ENCODE measurements around the gene CNKSR2. TPM values are rescaled to one million over a fixed set of nuclear protein-coding genes. Genes with fewer than 3 reads are reported as not detected.

CNKSR2 gene
- total and polyA plus RNA-seq, 2 of the 13 experiments (the other 11 are each of a cell fraction or from before 2014, with no cell fraction given), result not detected

- no peaks in the 10 kb centered on the region; a peak in 1 of 5 replicates for H3K27me3 ChIP-seq (ENCODE audit: control insufficient read depth in 1 of 2, insufficient read depth in 2 of 2, low read length in 2 of 2)
Measured at GRCh38 chrX:21373637-21374162, 518 bp upstream of the CNKSR2 start.

GRCh38 chrX:21374994-21375707 is 933 bp downstream of the CNKSR2 start:
- DNase-seq (ENCODE audit: low spot score) (no peak), FAIRE-seq (no peak), ATAC-seq (no peak)
- POLR2A ChIA-PET, result no interaction called here
- H3K4me3 ChIP-seq (replicated peaks in 1 of 3; ENCODE audit: insufficient read depth in 1 of 3, low read depth in 2 of 3, low read length in 3 of 3), result no peak overlapping the region; a peak in 1 of 6 replicates
- H3K79me2 ChIP-seq (ENCODE audit: insufficient read depth, low read length), result no peaks in the 10 kb centered on the region
- H3K4me1 ChIP-seq (ENCODE audit: insufficient read depth, low read length), result no peaks in the 10 kb centered on the region
- H3K27ac ChIP-seq (ENCODE audit: extremely low read length, insufficient read depth, low read length), result no peak overlapping the region
- BruUV-seq (replicated peaks), result no TSS peak
- intact Hi-C loops (cut with micrococcal nuclease; ENCODE audit: unreplicated experiment), result no loop called here
- no peaks in the 10 kb centered on the region for H3K36me3 ChIP-seq (replicated peaks in 1 of 2; ENCODE audit: control insufficient read depth in 1 of 2, insufficient read depth in 2 of 2, low read length in 2 of 2)
- no peak overlapping the region for H2AFZ ChIP-seq (ENCODE audit: low read length)
- no peaks in the 10 kb centered on the region; a peak in 1 of 5 replicates for H3K27me3 ChIP-seq (ENCODE audit: control insufficient read depth in 1 of 2, insufficient read depth in 2 of 2, low read length in 2 of 2)
- no peaks in the 10 kb centered on the region for H4K20me1 ChIP-seq (ENCODE audit: insufficient read depth, low read length)
- H3K9ac ChIP-seq (ENCODE audit: insufficient read depth, low read depth, low read length), result no peak overlapping the region
- no peak overlapping the region for H3K4me2 ChIP-seq (ENCODE audit: low read depth, low read length)
- CTCF ChIA-PET (ENCODE audit: low intra/inter-chr PET ratio, low total read pairs), result no interaction called here
- H3K9me3 ChIP-seq (ENCODE audit: low read length), result no peaks in the 10 kb centered on the region
- 4% methylated on average over 5 of the region's 46 CpGs for WGBS (ENCODE audit: low lambda C conversion rate)
- in situ Hi-C loops (cut with HindIII; ENCODE audit: extremely low pct_ligation_motif_present, low pct_unique_long_range_greater_than_20kb), result loop anchor here (25.0 kb wide), 1 partner anchor 838 kb away; no protein-coding TSS in a partner anchor
- no peak for TF ChIP-seq ZNF143 (CRISPR knock-in tag; IDR thresholded peaks at IDR 0.05)
- no peak for TF ChIP-seq ZNF816 (CRISPR knock-in tag; IDR thresholded peaks at IDR 0.05; ENCODE audit: borderline replicate concordance)
- TF ChIP-seq KDM5B (CRISPR knock-in tag; IDR thresholded peaks at IDR 0.05; ENCODE audit: borderline replicate concordance), result no peak
- TF ChIP-seq ZNF607 (CRISPR knock-in tag; IDR thresholded peaks at IDR 0.05; ENCODE audit: borderline replicate concordance), result no peak
- TF ChIP-seq, protein P1, sequence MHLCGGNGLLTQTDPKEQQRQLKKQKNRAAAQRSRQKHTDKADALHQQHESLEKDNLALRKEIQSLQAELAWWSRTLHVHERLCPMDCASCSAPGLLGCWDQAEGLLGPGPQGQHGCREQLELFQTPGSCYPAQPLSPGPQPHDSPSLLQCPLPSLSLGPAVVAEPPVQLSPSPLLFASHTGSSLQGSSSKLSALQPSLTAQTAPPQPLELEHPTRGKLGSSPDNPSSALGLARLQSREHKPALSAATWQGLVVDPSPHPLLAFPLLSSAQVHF (CRISPR knock-in tag; IDR thresholded peaks at IDR 0.05), result no peak
- TF ChIP-seq TEAD2 (CRISPR knock-in tag; IDR thresholded peaks at IDR 0.05), result no peak
- TF ChIP-seq ZNF746 (CRISPR knock-in tag; IDR thresholded peaks at IDR 0.05), result no peak
- TF ChIP-seq, protein P2, sequence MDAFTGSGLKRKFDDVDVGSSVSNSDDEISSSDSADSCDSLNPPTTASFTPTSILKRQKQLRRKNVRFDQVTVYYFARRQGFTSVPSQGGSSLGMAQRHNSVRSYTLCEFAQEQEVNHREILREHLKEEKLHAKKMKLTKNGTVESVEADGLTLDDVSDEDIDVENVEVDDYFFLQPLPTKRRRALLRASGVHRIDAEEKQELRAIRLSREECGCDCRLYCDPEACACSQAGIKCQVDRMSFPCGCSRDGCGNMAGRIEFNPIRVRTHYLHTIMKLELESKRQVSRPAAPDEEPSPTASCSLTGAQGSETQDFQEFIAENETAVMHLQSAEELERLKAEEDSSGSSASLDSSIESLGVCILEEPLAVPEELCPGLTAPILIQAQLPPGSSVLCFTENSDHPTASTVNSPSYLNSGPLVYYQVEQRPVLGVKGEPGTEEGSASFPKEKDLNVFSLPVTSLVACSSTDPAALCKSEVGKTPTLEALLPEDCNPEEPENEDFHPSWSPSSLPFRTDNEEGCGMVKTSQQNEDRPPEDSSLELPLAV (CRISPR knock-in tag; conservative IDR thresholded peaks at IDR 0.05; ENCODE audit: low read depth), result no peak
- TF ChIP-seq PCBP1 (IDR thresholded peaks at IDR 0.05; ENCODE audit: borderline replicate concordance, low read depth, low read length), result no peak

More at GRCh38 chrX:21373637-21374162, 518 bp upstream of the CNKSR2 start:
- no peak overlapping the region for H3K4me2 ChIP-seq (ENCODE audit: low read depth, low read length)
- no peaks in the 10 kb centered on the region for H4K20me1 ChIP-seq (ENCODE audit: insufficient read depth, low read length)
- no peak for DNase-seq (ENCODE audit: low spot score)
- ChIA-PET CTCF (ENCODE audit: low intra/inter-chr PET ratio, low total read pairs) (no interaction called here), POLR2A (no interaction called here)
- in situ Hi-C loops (cut with HindIII; ENCODE audit: extremely low pct_ligation_motif_present, low pct_unique_long_range_greater_than_20kb), result loop anchor here (25.0 kb wide), 1 partner anchor 836 kb away; no protein-coding TSS in a partner anchor
- intact Hi-C loops (cut with micrococcal nuclease; ENCODE audit: unreplicated experiment), result no loop called here
- no peaks in the 10 kb centered on the region for H3K79me2 ChIP-seq (ENCODE audit: insufficient read depth, low read length)
- no peak overlapping the region; a peak in 1 of 6 replicates for H3K4me3 ChIP-seq (replicated peaks in 1 of 3; ENCODE audit: insufficient read depth in 1 of 3, low read depth in 2 of 3, low read length in 3 of 3)
- no TSS peak for BruUV-seq (replicated peaks)
- no peak for TF ChIP-seq MXI1 (IDR thresholded peaks at IDR 0.05; ENCODE audit: borderline replicate concordance, low read depth, low read length)
- no peak for TF ChIP-seq ZNF75D (CRISPR knock-in tag; IDR thresholded peaks at IDR 0.05; ENCODE audit: borderline replicate concordance)
- TF ChIP-seq SRF (IDR thresholded peaks at IDR 0.05; ENCODE audit: low read depth, low read length), result no peak
- TF ChIP-seq STAG1 (CRISPR knock-in tag; IDR thresholded peaks at IDR 0.05), result no peak
- TF ChIP-seq ZEB1 (IDR thresholded peaks at IDR 0.05; ENCODE audit: insufficient replicate concordance, low read depth), result no peak
- TF ChIP-seq KLF11 (CRISPR knock-in tag; IDR thresholded peaks at IDR 0.05), result no peak
- no peak for TF ChIP-seq BCL6 (CRISPR knock-in tag; IDR thresholded peaks at IDR 0.05)
- TF ChIP-seq, protein P3, sequence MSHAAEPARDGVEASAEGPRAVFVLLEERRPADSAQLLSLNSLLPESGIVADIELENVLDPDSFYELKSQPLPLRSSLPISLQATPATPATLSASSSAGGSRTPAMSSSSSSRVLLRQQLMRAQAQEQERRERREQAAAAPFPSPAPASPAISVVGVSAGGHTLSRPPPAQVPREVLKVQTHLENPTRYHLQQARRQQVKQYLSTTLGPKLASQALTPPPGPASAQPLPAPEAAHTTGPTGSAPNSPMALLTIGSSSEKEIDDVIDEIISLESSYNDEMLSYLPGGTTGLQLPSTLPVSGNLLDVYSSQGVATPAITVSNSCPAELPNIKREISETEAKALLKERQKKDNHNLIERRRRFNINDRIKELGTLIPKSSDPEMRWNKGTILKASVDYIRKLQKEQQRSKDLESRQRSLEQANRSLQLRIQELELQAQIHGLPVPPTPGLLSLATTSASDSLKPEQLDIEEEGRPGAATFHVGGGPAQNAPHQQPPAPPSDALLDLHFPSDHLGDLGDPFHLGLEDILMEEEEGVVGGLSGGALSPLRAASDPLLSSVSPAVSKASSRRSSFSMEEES (CRISPR knock-in tag; IDR thresholded peaks at IDR 0.05), result no peak
- no peak overlapping the region for H3K9ac ChIP-seq (ENCODE audit: insufficient read depth, low read depth, low read length)
- no peaks in the 10 kb centered on the region for H3K36me3 ChIP-seq (replicated peaks in 1 of 2; ENCODE audit: control insufficient read depth in 1 of 2, insufficient read depth in 2 of 2, low read length in 2 of 2)
- H3K9me3 ChIP-seq (ENCODE audit: low read length), result no peaks in the 10 kb centered on the region
- no peak overlapping the region for H3K27ac ChIP-seq (ENCODE audit: extremely low read length, insufficient read depth, low read length)
- WGBS (ENCODE audit: low lambda C conversion rate), result no CpG with 5 or more reads among the region's 50 CpGs
- no peak for ATAC-seq
- H3K4me1 ChIP-seq (ENCODE audit: insufficient read depth, low read length), result no peaks in the 10 kb centered on the region
- no peak for FAIRE-seq
- no peak overlapping the region for H2AFZ ChIP-seq (ENCODE audit: low read length)

All from HepG2 (cell line).